GM11168 (cell line): ENCODE results near the gene ZBTB7B.
"Not testable (repeated sequence)": the region's sequence is repeated elsewhere in the genome, so short reads cannot be mapped to it uniquely, and the experiment has no call there.

Source experiments
- in situ Hi-C: fragments of 300-500 bp; cut with MboI; formaldehyde crosslinking; loops from one replicate; pipeline ENCODE4 v1.12.0; 2022; ENCODE audit warnings: low sequenced_read_pairs; ENCODE audit not compliant: unreplicated experiment

Gene ZBTB7B

DNA sequence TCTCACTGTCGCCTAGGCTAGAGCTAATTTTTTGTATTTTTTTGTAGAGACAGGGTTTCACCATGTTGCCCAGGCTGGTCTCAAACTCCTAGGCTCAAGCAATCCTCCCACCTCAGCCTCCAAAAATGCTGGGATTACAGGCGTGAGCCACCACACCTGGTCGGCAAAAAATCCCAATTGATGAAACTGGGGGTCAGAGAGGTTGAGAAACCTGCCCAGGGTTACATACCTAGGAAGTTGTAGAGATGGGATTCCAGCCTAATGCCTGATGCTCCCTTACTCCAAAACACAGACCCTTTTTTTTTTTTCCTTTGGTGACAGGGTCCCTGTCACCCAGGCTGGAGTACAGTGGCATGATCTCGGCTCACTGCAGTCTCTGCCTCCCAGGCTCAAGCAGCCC, 15.9 kb upstream of the ZBTB7B start:
- in situ Hi-C loops = not testable (repeated sequence)

- in situ Hi-C loops = no loop called here
Observed at GRCh38 chr1:154987326-154987725, 15.3 kb upstream of the ZBTB7B start.

- in situ Hi-C loops = no loop called here
Observed at GRCh38 chr1:154988058-154988954, 14.3 kb upstream of the ZBTB7B start.

GRCh38 chr1:154989195-154989860, 13.3 kb upstream of the ZBTB7B start:
- in situ Hi-C loops = no loop called here

DNA sequence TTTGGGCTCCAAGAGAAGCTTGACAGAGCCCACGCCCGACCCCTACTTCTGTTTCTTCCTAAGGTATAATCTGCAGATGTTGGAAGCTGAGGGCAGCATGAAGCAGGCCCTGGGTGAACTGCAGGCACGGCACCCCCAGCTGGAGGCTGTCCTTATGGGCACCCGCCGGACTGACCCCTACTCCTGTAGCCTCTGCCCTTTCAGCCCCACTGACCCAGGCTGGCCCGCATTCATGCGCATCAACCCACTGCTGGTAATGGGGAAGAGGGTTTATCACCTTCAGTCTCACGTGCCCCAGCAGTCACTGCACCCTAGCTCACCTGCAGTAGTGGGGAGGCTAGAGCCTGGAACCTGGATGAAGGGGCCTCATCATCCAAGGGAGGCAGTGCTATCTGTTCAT, 12.3 kb upstream of the ZBTB7B start:
- in situ Hi-C loops = no loop called here

- in situ Hi-C loops = no loop called here
Observed at GRCh38 chr1:154992721-154993571, 9.7 kb upstream of the ZBTB7B start.

GRCh38 chr1:154993572-154994268, 8.9 kb upstream of the ZBTB7B start, which contains the start of gene LENEP:
Gene LENEP, plus strand, starts transcription at chr1:154993586. Its CDS starts 22 bp downstream, at chr1:154993608.
- in situ Hi-C loops = no loop called here

- in situ Hi-C loops = no loop called here
Observed at GRCh38 chr1:154994269-154994587, 8.4 kb upstream of the ZBTB7B start.

- in situ Hi-C loops = no loop called here
Observed at GRCh38 chr1:154994591-154994990, 8.0 kb upstream of the ZBTB7B start.

GRCh38 chr1:154995301-154995983, 7.2 kb upstream of the ZBTB7B start:
- in situ Hi-C loops = not testable (repeated sequence)

- in situ Hi-C loops = no loop called here
Observed at GRCh38 chr1:154996966-154997701, 5.5 kb upstream of the ZBTB7B start.

DNA sequence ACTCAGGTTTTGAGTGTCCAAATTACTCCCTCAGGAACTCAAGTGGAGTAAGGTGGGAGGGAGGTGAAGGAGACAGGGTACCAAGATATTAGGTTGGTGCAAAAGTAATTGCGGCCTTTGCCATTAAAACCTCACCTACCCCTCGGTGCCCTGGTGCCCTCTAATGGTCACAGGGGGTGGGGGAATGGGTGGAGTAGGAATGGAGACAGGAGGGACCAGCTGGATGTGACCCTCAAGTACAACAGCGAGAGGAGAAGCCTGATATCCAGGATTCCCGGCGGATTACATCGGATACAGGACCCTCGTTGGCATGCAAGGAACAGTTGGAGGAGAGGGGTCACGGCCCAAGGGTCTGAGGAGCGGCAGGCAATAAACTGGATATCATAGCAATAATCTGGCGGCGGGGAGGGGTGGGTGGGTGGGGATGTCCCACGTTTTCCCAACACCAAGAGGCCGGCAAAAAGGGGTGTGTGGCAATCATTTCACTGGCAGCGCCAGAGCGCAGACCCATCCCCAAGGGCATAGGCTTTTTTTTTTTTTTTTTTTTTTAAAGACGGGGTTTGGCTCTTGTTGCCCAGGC, 4.3 kb upstream of the ZBTB7B start:
- in situ Hi-C loops = no loop called here

DNA sequence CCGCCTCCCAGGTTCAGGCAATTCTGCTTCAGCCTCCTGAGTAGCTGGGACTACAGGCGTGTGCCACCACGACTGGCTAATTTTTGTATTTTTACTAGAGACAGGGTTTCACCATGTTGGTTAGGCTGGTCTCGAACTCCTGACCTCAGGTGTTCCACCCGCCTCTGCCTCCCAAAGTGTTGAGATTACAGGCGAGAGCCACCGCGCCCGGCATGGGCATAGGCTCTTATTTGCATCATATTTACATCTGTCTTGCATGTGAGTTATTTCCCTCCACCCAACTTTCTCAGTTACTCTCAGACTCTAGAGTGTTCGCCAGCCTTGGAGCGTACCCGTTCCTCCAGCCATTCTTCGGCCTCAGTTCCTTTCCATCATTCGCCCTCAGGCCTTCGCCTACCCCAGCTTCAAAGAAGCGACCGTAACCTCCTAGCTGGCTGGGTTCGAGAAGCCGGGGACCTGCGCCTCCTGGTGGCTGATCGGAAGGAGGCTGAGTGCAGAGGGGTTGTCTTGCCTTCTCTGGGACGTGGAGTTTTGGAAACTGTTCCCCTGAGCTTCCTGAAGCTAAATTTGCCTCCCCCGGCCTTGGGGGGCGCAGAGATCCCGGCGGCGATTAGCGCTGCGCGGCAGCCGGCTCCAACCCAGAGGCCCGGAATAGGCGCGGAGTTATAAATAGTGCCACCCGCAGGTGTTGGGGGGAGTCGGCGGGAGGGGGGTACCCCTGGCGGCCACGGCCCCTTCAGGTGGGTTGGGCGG, 3.6 kb upstream of the ZBTB7B start:
- in situ Hi-C loops = no loop called here

DNA sequence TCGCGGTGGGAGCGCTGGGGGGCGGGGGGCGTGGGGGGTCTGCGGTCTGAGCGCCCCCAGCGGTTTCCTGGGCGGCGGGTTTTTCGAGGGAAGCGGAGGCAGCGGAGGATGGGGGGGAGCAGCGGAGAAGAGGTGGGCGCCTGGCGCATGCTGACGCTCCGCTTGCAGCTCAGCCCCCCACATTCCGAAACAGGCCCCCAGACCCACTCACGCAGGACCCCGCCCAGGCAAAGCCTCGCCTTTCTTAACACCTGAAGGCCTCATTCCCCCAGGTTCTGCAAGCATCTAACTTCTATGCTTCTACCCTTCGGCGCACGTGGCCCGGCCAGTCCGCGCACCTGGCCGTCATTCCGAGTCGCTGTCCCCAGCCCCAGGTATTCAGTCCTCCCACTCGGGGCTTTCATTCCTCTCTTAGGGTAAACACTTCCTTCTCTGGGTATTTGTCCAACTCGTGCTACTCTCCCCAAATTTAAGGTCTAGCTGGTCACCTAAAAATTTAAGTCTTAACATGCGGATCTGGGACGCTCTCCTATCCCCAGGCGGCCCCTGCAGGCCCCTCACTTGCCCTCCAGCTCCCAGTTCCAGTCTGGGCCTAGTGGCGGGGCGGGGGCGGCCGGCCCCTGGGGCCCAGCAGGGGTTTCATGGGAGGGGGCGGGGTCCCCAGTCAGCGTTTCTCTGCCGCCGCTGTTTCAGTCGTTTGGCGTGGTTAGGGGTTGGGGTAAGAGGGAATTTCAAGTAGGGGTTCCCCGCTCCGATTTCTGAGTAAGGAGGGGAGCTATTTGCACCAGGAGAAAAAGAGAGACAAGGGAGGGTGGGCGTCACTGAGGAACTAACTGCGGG, 2.8 kb upstream of the ZBTB7B start:
- in situ Hi-C loops = no loop called here

GRCh38 chr1:155000411-155000725, 2.2 kb upstream of the ZBTB7B start:
- in situ Hi-C loops = no loop called here

GRCh38 chr1:155000726-155001424, 1.7 kb upstream of the ZBTB7B start:
- in situ Hi-C loops = no loop called here

DNA sequence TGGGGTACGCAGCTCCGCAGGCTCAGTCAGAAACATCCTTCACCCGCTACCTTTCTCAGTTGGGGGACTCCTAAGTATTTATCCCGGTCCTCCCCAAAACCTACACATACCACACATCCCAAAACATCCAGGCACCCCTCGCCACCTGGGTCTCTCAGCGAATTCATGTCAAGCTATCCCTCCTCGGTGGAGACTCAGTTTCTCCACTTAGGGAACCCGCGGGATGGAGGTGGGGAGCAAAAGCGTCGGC, 1.3 kb upstream of the ZBTB7B start:
- in situ Hi-C loops = no loop called here
